T-helper 2 cell (primary cell): ENCODE results near the gene DHX38.
A peak's percentile ranks its signal among the peaks of the same experiment; 100 is the strongest.

Experiments
- DNase-seq, 5 experiments: peaks; one replicate each; pipeline versions ENCODE4 v3.0.0 to v3.0.0-alpha.2; 2012 to 2022

The DHX38 gene

GRCh38 chr16:72123426-72123825 is 29.8 kb downstream of the DHX38 start:
- DNase-seq, result no peak

- no peak for DNase-seq
Observed at GRCh38 chr16:72124148-72124547, 30.5 kb downstream of the DHX38 start.

- DNase-seq, result peak in 4 of 5 experiments; percentile 14 to 53 (median 28)
Observed at GRCh38 chr16:72124761-72125634, 31.4 kb downstream of the DHX38 start.

GRCh38 chr16:72125635-72126428 is 32.2 kb downstream of the DHX38 start:
- DNase-seq, result no peak

- no peak for DNase-seq
Observed at GRCh38 chr16:72126429-72126765, 32.8 kb downstream of the DHX38 start.

- no peak for DNase-seq
Observed at GRCh38 chr16:72128701-72129100, 35.1 kb downstream of the DHX38 start.

GRCh38 chr16:72129976-72130656 is 36.5 kb downstream of the DHX38 start:
- DNase-seq, result no peak

- no peak for DNase-seq
Observed at GRCh38 chr16:72131036-72131435, 37.4 kb downstream of the DHX38 start.

- DNase-seq, result no peak
Observed at GRCh38 chr16:72132726-72133125, 39.1 kb downstream of the DHX38 start.

- DNase-seq, result no peak
Observed at GRCh38 chr16:72134507-72134906, 40.9 kb downstream of the DHX38 start.

GRCh38 chr16:72137380-72138063 is 43.9 kb downstream of the DHX38 start:
- no peak for DNase-seq

GRCh38 chr16:72138064-72138572 is 44.5 kb downstream of the DHX38 start:
- no peak for DNase-seq

GRCh38 chr16:72139908-72140307 is 46.3 kb downstream of the DHX38 start:
- DNase-seq, result no peak

GRCh38 chr16:72142476-72142875 is 48.8 kb downstream of the DHX38 start:
- no peak for DNase-seq

GRCh38 chr16:72149676-72150464 is 56.2 kb downstream of the DHX38 start:
- DNase-seq, result no peak

- no peak for DNase-seq
Observed at GRCh38 chr16:72159386-72159785, 65.7 kb downstream of the DHX38 start.

GRCh38 chr16:72159801-72160200 is 66.2 kb downstream of the DHX38 start:
- DNase-seq, result no peak

- no peak for DNase-seq
Observed at GRCh38 chr16:72162105-72162692, 68.6 kb downstream of the DHX38 start.
